ENCODE results near the gene VPS26B.

DNA sequence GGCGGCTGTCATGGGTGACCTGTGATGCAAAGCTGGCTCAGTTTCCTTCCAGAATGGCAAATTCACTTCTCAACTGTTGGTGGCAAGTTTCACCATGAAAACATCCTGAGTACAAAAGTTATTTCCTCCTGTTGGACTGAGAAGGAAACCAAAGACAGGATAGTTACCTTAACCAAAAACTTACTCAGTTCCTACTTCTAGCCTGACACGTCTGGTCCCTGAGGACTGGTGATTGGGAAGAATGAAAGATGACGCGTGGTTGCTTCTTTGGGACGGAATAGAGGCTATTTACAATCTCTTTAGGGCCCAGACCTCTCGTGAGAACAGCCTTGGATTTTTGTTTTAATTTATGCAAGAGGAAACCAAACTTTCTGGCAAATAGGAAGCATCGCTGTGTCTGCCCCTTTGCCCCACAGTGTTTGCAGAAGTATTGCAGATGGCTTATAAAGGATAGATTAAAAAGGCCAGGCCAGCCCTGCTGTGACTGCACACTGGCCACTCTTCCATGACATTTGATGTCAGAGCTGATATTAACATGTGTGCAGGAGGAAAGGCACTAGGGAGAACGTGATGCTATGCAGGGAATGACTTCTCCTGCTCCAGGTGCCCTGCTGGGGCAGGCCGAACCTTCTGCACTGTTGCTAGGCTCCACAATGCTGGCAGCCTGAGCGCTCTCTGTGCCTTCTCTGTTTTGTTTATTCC is 7.6 kb downstream of the VPS26B start:
- TF ChIP-seq, protein P1, sequence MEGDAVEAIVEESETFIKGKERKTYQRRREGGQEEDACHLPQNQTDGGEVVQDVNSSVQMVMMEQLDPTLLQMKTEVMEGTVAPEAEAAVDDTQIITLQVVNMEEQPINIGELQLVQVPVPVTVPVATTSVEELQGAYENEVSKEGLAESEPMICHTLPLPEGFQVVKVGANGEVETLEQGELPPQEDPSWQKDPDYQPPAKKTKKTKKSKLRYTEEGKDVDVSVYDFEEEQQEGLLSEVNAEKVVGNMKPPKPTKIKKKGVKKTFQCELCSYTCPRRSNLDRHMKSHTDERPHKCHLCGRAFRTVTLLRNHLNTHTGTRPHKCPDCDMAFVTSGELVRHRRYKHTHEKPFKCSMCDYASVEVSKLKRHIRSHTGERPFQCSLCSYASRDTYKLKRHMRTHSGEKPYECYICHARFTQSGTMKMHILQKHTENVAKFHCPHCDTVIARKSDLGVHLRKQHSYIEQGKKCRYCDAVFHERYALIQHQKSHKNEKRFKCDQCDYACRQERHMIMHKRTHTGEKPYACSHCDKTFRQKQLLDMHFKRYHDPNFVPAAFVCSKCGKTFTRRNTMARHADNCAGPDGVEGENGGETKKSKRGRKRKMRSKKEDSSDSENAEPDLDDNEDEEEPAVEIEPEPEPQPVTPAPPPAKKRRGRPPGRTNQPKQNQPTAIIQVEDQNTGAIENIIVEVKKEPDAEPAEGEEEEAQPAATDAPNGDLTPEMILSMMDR (IDR thresholded peaks at IDR 0.05), result no peak
- TF ChIP-seq POLR2AphosphoS5 (IDR thresholded peaks at IDR 0.05) (no peak), POLR2A (IDR thresholded peaks at IDR 0.05) (no peak)

Measured in sigmoid colon (tissue), 4 donors.